Stimulated activated CD8-positive, alpha-beta memory T cell treated with anti-CD3 and anti-CD28 coated beads, Interleukin-4, amount 100 ng/mL, for 48 hours (primary cell): ENCODE results near the gene TM9SF1.
A peak's percentile ranks its signal among the peaks of the same experiment; 100 is the strongest.

Source experiments
- DNase-seq: peaks from one replicate; pipeline ENCODE4 v3.0.0-alpha.2; 2020

The TM9SF1 gene, protein sequence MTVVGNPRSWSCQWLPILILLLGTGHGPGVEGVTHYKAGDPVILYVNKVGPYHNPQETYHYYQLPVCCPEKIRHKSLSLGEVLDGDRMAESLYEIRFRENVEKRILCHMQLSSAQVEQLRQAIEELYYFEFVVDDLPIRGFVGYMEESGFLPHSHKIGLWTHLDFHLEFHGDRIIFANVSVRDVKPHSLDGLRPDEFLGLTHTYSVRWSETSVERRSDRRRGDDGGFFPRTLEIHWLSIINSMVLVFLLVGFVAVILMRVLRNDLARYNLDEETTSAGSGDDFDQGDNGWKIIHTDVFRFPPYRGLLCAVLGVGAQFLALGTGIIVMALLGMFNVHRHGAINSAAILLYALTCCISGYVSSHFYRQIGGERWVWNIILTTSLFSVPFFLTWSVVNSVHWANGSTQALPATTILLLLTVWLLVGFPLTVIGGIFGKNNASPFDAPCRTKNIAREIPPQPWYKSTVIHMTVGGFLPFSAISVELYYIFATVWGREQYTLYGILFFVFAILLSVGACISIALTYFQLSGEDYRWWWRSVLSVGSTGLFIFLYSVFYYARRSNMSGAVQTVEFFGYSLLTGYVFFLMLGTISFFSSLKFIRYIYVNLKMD

GRCh38 chr14:24195186-24196070 lies at the start of gene TM9SF1:
Gene TM9SF1, minus strand, starts transcription at chr14:24195441. Its CDS starts 422 bp downstream, at chr14:24195019.
- DNase-seq: peak; percentile 89

GRCh38 chr14:24243336-24243836 lies 48.1 kb upstream of the TM9SF1 start:
- no peak for DNase-seq

- DNase-seq: peak; percentile 93
These were observed 46.7 kb upstream of the TM9SF1 start for GRCh38 chr14:24241829-24242443.

DNA sequence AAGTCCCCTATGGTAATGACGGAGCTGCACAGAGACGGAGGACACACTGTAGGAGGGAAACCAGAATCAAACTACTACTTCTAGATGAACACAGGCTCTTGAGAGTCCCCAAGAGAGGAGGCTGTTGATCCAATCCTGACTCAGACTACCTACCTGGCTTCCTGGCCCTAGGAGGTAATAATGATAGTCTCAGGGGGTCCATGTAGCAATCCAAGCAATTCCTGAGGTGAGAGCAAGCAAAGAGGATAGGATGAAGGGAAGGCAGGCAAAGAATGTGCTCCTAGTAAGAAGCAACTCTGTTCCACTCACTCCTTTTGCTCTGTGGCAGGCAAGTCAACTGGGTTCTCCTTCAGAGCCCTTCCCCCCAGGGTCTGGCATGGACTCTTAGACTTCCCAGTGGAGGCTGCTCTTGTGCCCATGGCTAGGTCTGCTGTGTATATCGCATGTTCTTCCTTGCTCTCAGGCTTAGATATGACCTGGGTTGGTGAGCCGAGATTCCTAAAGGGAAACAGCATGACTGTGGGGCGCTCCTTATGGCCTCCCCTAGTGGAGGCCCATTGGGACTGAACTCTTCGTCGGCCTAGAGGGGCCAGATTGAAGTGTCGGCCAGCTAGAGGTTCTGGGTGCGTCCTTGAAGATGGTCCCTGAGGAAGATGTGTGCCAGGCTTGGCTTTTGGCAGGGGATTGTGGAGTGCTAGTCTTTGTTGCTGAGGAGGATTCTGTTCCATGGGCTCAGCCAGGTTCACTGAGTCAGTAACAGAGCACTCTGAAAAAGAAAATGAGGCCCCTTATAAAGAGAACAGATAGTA lies 45.1 kb upstream of the TM9SF1 start:
- DNase-seq: no peak

- DNase-seq: no peak
These were observed 43.3 kb upstream of the TM9SF1 start for GRCh38 chr14:24238527-24239037.

DNA sequence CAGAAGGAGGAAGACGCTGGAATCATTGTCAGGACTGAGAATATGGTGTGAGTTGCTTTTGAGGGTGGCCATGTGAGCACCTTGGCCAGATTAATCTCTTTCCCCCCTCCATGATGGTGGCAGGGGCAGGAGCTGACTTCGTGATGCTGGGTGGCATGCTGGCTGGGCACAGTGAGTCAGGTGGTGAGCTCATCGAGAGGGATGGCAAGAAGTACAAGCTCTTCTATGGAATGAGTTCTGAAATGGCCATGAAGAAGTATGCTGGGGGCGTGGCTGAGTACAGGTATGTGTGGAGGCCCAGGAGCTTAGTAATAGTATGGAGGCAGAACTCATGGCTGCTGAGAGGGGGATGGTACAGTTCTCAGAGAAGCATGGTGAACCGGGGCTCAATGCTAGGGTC lies 42.9 kb upstream of the TM9SF1 start:
- DNase-seq: no peak

DNA sequence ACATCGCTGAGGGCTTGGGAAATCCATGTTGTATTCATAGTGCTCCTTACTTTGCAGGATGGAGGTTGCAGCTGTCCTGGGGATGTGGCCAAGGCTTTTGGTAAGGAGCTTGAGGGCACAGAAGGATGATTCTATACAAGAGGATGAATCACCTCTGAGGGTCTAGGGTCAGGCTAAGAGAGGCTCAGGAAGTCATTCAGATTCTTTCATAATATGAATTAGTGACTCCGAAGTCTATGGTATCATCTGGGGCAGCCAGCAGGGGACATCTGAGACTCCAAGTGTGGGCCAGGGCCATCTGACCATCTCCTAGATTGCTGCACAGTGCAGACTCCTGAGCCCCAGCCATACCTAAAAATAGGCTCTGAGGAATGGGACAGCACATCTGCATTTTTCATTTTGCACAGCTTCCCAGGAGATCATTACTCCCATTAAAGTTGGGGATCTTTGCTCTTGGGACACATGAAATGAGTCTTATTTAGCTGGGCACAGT lies 42.3 kb upstream of the TM9SF1 start:
- DNase-seq: no peak

GRCh38 chr14:24236689-24237462 lies 41.6 kb upstream of the TM9SF1 start:
- DNase-seq: no peak

DNA sequence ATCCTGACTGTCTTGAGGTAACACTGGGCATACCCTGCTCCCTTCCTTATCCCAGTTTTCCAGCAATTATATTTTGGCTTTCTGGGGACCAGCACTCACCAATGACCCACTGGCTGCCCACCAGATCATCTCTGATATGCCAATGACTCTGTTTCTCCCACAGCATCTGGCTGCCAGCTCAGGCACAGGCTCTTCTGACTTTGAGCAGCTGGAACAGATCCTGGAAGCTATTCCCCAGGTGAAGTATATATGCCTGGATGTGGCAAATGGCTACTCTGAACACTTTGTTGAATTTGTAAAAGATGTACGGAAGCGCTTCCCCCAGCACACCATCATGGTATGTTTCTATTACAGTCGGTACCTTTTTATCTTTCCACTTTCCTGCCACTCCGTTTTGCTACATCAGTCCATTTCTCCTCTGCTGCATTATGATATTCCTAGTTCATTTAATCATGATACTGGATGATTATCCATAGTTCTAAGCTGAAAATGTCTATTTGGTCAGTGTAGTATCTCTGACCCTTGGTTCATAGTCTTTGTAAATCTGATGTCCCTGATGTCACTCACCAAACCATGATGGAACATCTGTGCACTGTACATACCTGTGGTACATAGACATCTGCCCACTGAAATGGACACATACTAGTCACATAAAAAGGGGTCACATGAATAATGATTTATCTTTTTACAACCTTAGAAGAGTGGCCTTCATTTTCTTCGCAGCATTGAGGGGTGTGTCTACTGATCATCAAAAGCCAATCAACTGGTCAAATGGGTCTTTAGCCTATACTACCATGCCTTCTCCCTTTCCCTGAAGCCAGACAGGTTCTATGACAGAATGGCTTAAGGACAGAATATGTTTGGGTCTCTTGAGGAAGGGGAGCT lies 40.8 kb upstream of the TM9SF1 start:
- no peak for DNase-seq

- DNase-seq: no peak
These were observed 39.1 kb upstream of the TM9SF1 start for GRCh38 chr14:24234095-24235005.

DNA sequence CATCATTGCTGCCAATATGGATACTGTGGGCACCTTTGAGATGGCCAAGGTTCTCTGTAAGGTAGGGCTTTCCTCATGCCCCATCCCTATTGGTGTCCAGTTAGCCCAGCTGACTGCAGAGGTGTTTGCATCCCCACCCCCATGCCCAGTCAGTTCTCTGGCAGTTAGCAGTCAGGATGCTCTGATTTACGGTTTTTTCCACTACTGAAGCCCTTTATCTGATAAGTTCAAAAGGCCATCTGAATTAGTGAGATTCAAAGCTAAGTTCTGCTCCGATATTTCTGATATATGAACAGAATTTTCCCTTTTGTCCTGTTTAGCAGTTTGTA lies 38.3 kb upstream of the TM9SF1 start:
- DNase-seq: peak; percentile 40

GRCh38 chr14:24232645-24233537 lies 37.6 kb upstream of the TM9SF1 start, which contains the start of gene GMPR2:
Gene GMPR2, plus strand, starts transcription at chr14:24232929. Its CDS starts 325 bp downstream, at chr14:24233254.
- DNase-seq: no peak

DNA sequence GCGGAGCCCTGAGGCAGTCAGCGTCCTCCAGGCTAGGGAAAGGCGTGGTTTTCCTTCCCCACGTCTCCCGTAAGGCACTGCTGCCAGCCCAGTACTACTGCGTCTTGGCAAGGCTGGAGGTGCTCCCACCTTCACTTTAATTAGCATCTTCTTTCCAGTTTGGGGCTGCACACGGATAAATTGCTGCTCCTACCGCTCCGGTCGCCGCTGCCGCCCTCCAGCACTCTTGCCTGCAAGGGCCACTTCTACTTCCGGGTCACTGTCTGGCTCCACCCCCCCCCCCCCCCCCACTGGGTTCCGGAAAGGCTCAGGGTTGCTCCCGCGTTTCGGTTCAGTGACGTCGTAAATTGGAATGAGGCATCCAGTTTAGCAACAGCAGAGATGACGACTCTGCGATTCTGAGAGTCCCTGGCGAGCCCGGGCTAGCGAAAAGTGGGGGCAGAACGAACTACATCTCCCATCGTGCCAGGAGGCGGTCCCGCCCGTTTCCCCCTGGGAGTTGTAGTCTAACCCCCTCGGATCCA lies 36.9 kb upstream of the TM9SF1 start, which contains the start of gene NEDD8:
TSS of gene NEDD8 (minus strand) at position 247 of the 524 bp plus-strand sequence. CDS start at position 147, 100 bp downstream.
- peak; percentile 92 for DNase-seq

DNA sequence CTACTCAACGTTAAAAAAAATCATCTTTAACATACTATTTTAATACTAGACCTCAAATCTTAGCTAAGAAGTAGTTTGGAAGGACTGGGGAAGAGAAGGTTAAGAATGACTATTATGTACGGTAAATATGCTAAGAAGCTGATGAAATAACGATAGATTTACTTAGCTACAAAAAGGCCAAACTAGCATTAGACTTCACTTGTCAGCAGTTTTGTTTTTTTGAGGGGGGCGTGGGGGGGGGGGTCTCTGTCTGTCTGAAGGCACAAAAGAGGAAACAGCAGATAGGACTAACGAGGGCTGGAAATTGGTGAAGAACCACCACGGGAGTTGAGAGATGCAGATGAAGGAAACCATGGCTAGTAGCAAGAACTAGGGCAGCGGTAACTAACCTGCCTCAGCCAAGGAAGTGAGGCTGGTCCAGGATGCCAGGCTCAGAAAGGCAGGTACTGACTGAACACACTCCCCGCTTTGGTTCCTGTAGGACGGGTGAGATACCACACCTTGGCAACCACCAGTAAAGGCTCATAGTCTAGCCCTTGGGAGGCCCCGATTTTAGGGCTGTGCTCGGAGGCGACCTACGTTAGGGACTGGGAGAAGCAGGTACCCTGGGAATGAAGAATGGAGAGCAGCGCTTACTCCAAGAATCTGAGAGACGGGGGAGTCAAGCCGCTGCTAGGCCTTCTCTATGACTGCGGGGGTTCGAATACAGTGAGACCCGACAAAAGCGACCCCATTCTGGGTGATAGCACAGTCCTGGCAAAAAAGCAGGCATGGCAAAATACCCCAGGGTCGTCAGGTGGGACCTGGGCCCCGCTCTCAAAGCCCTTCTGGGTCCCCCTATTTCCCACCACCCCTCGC lies 36.3 kb upstream of the TM9SF1 start:
- peak; percentile 40 for DNase-seq

- no peak for DNase-seq
These were observed 33.7 kb upstream of the TM9SF1 start for GRCh38 chr14:24228902-24229301.

DNA sequence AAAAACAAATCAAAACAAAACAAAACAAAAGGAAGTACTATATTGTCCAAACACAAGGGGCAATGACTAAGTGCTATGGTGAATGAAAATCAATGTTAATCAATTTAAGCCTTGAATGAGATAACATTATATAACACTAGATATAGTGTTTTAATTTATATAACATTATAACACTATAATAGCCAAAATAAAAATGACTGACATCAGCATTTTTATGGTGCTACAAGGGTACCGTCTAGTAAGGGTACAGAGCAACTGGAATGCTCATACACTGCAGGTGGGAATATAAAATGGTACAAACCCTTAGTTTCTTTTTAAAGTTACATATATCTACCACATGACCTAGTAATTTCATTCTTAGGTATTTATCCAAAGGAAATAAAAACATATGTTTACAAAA lies 31.2 kb upstream of the TM9SF1 start:
- no peak for DNase-seq
